ENCODE data around the gene NUP210.

The NUP210 gene

DNA sequence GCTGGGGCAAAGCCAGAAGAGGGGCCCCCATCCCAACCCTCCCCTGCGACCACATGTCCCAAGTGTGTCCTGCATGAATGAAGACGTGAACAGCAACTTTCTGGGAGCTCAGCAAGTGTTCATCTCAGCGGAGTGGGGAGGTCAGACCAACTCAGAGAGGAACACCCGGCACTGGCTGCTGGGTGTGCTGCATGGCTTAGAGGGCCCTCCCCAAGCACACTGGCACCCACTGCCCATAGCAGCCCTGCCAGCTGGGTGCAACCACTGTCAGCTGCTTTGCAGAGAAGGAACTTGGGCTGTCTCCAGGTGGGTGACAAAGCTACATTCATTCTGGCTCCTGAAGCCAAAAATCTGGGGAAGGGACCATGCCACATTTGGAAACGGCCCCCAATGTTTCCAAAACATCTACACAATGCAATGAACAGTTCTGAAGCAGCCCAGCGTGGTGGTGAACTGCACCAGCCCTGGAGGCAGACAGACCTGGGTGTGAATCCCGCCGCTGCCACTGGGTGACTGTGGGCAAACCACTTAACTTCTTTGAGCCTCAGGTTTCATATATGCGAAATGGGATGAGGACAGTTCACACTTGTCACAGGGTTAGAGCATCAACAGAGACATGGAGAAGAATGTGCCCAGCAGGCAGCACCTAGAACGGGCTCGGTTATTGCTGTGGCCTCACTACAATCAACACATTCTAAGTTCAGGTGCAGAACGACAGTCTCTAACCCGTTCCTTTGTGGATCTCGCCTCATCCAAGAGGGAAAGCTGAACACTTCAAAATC lies 145.4 kb downstream of the NUP210 start:
- DNase-seq (ENCODE audit: low spot score), result no peak
- no peak for TF ChIP-seq CTCF (IDR thresholded peaks at IDR 0.05; ENCODE audit: extremely low read depth, missing control alignments)

- no peak for TF ChIP-seq CTCF (IDR thresholded peaks at IDR 0.05; ENCODE audit: extremely low read depth, missing control alignments)
- DNase-seq (ENCODE audit: low spot score), result no peak
These were observed 146.0 kb downstream of the NUP210 start for GRCh38 chr3:13274125-13274524.

GRCh38 chr3:13273604-13274105 lies 146.5 kb downstream of the NUP210 start:
- DNase-seq (ENCODE audit: low spot score), result no peak

GRCh38 chr3:13272831-13273603 lies 147.1 kb downstream of the NUP210 start:
- no peak for DNase-seq (ENCODE audit: low spot score)

More at GRCh38 chr3:13273604-13274105, 146.5 kb downstream of the NUP210 start:
- TF ChIP-seq CTCF (IDR thresholded peaks at IDR 0.05; ENCODE audit: extremely low read depth, missing control alignments), result no peak

DNA sequence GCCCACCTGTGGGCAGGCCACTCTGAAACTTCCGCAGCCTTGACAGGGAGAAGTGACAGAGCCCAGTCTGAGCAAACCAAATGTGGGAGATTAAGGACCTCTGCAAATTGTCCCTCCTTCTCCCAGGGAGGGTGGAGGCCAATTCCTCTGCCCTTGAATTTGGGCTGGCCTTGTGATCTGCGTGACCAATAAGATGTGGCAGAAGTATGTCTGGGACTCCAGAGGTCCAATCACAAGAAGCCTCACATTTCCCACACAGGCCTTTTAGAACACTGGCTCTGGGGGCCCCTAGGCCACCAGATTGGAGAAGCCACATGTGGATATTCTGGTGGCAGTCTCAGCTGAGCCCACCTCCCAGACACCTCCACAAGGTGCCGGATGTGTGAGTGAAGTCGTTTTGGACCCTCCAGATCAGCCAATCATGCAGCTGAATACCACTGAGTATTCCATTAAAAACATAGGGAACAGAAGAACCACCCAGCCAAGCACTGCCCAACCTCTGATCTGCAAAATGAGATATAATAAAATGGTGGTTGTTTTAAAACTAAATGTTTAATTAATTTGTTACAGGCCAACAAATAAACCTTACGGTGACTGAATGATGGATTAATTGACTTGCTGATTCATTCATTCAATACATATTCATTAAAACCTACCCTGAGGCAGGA lies 150.3 kb downstream of the NUP210 start:
- no peak for DNase-seq (ENCODE audit: low spot score)
- TF ChIP-seq CTCF (IDR thresholded peaks at IDR 0.05; ENCODE audit: extremely low read depth, missing control alignments), result no peak

More at GRCh38 chr3:13272831-13273603, 147.1 kb downstream of the NUP210 start:
- no peak for TF ChIP-seq CTCF (IDR thresholded peaks at IDR 0.05; ENCODE audit: extremely low read depth, missing control alignments)

- TF ChIP-seq CTCF (IDR thresholded peaks at IDR 0.05; ENCODE audit: extremely low read depth, missing control alignments), result no peak
These were observed 151.1 kb downstream of the NUP210 start for GRCh38 chr3:13268961-13269441.

More at GRCh38 chr3:13268961-13269441, 151.1 kb downstream of the NUP210 start:
- DNase-seq (ENCODE audit: low spot score), result no peak
